ENCODE results near the gene DES.
"Not testable (repeated sequence)": the region's sequence is repeated elsewhere in the genome, so short reads cannot be mapped to it uniquely, and the experiment has no call there.

Gene DES

DNA sequence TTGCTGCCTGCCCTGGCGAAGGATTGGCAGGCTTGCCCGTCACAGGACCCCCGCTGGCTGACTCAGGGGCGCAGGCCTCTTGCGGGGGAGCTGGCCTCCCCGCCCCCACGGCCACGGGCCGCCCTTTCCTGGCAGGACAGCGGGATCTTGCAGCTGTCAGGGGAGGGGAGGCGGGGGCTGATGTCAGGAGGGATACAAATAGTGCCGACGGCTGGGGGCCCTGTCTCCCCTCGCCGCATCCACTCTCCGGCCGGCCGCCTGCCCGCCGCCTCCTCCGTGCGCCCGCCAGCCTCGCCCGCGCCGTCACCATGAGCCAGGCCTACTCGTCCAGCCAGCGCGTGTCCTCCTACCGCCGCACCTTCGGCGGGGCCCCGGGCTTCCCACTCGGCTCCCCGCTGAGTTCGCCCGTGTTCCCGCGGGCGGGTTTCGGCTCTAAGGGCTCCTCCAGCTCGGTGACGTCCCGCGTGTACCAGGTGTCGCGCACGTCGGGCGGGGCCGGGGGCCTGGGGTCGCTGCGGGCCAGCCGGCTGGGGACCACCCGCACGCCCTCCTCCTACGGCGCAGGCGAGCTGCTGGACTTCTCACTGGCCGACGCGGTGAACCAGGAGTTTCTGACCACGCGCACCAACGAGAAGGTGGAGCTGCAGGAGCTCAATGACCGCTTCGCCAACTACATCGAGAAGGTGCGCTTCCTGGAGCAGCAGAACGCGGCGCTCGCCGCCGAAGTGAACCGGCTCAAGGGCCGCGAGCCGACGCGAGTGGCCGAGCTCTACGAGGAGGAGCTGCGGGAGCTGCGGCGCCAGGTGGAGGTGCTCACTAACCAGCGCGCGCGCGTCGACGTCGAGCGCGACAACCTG is at the start of gene DES:
Gene DES, plus strand, starts transcription at position 223 of the 857 bp plus-strand sequence. Its CDS starts 86 bp downstream, at position 309.
- DNase-seq (ENCODE audit: low read depth in 3 of 3): no peak

DNA sequence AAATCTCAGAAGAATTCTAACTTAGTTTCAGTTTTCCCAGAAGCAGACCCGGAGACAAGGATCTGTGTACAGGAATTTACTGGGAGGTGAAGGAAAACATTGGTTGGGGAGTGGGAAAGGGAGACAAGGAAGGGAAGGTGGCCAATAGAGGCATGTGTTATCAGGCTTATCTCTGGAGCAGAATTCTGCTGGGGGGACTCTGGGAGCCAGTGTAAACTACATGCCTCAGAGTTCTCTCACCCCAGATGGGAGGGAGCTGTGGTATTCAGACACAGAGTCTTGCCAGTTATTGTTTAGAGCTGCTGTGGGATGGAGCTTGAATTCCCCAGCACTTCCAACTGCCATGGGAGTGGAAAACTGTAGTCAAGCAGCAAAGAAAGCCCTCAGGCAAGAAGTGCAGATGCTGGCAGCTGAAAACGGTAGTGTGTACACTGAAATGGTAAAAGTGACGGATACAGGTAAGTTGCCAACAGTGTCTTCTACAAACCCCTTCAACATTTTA is 49.4 kb upstream of the DES start:
- DNase-seq (ENCODE audit: low read depth in 3 of 3): no peak

DNA sequence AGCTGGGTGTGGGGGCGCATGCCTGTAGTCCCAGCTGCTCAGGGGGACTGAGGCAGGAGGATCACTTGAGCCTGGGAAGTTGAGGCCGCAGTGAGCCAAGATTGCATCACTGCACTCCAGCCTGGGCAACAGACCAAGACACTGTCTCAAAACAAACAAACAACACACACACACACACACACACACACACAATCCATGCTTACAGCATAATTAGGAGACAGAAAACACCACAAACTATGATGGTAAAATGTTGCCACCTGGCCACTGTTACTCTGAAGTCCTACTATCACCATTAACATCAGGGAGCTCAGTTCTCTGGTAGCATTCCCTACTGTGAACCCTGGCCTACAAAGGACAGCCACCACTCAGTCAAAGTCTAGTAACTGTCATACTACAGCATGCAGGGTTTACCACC is 48.7 kb upstream of the DES start:
- no peak for DNase-seq (ENCODE audit: low read depth in 3 of 3)

DNA sequence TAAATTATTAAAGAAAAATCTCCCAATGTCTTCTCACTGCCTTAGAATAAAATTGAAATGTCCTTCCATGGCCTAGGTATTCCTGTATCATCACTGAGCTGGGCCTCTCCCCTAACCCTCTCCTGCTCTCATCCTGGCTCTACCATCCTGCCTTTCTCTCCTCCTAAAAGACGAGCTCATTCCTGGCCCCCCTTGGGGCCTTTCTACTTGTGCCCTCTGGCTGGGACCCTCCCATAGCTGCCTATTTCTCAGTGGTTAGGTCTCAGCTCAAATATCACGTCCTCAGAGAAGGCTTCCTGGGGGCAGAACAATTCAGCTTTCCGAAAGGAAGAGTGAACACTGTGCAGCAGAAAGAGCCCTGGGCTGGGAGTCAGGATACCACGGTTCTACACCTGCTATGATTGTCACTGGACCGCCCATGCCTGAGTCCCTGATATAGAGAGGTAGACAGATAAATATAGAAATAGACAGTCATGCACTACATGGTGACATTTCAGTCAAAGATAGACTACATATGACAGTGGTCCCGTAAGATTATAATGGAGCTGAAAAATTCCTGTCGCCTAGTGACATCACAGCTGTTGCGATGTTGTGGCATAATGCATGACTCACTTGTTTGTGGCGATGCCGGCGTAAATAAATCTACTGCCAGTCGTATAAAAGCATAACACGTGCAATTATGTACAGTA is 39.9 kb upstream of the DES start:
- no peak for DNase-seq (ENCODE audit: low read depth in 3 of 3)

DNA sequence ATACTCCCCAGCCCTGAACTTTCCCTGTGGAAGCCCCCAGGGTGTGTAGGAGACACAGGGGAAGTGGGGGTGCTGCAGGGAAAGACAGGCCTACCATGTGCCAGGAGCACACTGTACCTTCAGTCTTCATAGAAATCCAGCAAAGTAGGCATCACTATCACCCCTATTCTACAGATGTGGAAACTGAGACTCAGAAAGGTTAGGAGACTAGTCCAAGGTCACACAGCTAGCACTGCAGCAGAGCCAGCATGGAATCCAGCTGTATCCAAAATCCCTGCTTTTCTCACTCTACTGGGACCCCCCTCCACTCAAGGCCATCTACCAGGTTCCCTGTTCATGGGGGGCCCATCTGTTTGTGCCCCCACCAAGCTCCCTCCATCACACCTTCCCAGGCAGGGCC is 37.3 kb upstream of the DES start:
- DNase-seq (ENCODE audit: low read depth in 3 of 3): no peak

DNA sequence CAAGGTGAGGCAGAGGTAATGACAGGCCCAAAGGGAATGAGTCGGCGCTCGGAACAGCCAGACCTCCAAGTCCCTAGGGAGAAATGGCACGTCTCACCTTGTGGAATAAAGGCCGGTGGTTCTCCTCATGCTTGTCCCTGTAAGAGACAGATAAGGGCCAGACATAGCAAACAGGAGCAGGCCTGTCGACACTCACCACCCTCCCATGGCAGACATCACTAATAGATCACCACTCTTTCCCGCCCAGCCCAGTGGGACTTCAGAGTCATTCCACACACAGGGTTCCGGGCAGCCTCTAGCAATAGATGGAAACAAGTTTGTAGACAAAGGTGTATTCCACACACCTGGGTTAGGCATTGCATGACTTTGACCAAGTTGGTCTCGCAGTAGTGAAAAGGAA is 36.7 kb upstream of the DES start:
- DNase-seq (ENCODE audit: low read depth in 3 of 3): no peak

DNA sequence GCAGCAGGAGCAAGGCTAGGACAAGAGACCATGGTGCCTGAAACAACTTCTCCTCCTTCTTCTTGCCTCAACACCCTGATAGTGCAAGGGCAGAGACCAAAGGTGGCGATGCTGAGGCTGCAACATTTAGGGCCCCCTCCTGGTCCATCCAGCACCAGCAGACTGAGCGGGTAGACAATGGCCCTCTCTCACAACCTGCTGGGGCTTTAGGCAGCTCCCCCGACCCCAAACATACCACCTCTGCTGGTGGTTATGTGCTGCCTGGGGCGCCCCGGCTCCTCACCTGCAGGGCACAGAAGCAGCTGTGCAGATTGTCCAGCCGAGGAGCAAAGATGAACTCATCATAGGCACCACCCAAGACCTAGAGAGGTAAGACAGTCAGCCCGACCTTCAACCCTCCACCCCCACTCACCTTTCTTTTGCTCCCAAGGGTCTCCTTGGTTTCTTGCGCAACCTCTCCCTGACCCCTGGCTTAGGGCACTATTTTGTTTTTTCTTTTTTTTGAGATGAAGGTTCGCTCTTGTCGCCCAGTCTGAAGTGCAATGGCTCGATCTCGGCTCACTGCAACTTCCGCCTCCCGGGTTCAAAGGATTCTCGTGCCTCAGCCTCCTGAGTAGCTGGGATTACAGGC is 34.0 kb upstream of the DES start:
- no peak for DNase-seq (ENCODE audit: low read depth in 3 of 3)

DNA sequence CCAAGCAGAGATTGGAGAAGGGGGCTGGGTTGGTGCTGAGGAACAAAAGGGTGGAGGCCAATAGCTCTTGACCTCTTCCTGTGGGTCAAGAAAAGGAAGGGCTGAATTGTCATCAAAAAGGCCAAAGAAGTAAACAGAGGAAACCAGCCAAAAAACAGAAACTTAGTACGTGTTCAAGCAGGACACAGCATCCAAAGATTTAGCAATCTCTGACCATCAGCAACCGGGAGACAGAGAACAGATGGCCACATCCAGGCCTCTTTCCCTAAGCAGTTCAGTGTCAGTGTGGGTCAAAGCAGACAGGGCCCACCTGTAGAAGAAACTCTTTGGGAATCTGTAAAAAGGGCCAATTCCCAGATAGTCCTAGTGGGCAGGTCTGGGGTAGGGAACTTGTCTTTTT is 33.3 kb upstream of the DES start:
- DNase-seq (ENCODE audit: low read depth in 3 of 3): no peak

DNA sequence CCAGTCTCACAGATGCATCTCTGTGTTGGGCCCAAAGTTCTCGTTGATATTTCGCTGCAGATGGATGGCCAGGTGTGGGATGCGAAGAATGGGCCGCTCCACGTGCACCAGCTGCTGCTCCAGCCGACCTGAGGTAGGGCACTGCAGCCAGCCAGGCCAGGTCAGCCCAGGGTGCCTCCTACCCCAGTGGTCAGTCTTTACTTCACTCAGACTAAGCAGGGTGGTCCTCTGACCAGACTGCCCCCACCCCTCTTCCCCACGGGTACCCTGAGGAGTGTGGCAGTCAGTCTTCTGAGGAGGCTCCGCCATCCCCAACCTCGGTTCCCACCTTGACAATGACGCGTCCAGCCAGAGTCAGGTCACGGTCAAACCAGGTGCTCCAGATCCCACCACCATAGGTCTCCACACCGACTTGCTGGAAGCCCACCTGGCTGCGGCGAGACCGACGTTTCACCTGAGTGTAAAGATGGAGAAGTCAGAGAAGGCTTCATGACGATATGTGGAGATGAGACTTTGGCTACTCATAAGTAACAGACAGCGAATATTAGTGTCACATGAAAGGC is 32.1 kb upstream of the DES start:
- DNase-seq (ENCODE audit: low read depth in 3 of 3): no peak

DNA sequence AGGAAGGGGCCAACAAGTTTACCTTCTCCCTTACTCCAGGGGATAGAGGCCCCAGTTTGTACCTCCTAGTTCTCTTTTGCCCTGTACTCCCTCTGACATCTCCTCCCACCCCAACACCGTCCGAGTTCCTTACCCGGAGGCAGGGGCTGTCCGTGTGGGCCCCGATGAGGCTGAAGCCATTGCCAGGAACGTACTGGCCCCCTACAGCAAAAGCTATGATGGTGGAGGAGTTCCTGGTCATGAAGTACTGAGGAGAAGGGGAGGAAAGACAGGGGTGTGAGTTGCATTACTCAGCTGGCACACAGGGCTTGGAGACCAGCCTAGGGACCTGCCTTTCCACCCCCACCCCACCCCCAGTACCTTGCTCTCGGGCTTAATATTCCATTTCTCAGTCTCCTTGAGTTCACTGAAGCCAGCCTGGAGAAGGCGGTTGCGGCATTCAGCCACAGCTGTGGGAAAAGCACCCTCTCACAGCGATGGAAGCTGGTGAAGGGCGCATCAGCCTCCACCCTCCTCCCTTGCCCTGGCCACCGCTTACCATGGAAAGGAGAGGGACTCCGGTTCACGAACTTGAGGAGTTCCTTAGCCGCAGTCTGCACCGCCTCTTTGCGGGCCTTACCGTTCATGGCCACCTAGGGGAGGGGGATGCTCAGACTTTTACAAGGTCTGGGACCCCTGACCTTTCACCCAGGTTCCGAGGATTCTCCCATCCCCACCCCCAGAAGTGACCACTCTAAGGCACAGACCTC is 31.5 kb upstream of the DES start:
- DNase-seq (ENCODE audit: low read depth in 3 of 3): no peak

DNA sequence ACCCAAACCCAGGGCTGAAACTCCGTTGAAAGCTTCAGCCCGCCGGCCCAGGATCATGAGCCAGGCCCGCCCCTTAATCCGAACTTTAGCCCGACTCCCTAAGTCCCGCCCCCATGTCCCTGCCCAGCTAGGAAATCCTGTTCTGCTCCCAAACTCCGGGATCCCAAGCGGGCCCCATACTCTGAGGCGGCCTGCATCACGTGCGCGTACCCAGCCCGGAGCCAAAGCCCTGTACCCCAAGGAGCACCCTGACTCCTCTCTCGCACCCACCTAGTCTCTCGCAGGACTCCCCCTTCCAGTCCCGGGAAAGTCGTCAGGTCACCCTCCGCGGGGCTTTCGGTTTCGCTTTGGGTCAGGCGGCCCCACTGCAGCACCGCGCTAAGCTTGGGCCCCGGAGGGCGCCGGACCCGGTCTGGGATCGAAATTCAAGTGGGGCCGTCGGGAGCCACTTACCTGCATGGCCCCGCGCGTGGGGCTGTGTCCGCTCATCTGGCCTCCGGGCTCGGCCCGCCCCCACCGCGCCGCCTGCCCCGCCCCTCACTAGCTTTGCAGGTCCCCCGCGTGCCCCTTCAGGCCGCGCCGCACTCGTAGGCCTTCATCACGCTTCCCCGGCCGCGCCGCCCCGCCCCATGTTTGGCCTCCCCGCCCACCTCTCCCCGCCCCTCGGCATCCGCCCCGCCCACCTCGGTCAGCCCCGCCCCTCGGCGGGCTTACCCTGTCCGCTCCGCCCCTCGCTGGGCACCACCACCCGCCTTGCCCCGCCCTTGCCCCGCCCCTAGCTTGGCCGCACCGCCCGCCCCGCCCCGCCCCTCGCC is 30.7 kb upstream of the DES start, which contains the start of gene DNPEP:
Gene DNPEP, minus strand, starts transcription at position 607 of the 815 bp plus-strand sequence. Its CDS starts 118 bp downstream, at position 489.
- DNase-seq (ENCODE audit: low read depth in 3 of 3): peak; percentile 79 to 95 (median 89)

DNA sequence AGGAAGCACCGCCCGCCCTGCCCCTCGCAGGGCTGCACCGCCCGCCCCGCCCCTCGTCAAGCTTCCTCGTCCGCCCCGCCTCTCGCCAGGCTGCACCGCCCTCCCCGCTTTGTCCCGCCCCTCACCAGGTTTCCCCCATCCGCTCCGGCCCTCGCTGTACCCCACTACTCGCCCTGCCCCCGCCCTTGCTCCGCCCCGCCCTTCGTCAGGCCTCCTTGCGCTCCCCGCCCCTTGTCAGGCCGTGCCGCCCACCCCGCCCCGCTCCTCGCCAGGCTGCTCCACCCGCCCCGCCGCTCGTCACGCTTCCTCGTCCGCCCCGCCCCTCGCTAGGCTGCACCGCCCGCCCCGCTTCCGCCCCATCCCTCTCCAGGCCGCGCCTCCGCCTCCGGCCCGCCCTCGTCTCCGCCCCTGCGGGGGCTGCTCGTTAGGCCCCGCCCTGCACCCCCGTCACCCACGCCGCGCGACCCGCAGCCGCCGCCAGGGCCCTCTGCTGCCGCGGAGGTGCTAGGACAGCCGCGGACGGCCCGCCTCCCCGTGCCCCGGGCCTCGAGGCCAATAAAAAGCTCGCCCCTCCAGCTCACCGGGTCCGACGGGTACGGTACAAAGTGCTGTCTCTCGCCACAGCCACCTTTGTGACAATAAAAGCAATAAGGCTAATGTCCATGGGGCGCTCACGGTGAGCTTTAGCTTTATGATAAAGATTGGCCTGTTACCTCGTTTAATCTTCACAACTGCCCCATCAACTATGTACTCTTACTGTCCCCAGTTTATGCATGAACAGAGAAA is 29.9 kb upstream of the DES start:
- DNase-seq (ENCODE audit: low read depth in 3 of 3): peak; percentile 98 to 99 (median 99)

DNA sequence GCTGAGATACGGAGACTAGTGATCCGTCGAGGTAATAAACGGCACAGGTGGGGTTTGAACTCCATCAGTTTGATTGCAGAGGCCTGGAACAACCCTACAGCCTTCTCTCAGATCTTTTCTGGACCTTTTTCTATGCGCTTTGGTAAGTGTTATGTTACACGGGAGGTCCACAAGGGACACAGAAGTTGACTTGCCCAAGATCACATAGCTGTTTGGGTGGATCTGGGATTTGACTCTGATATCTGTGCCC is 29.3 kb upstream of the DES start:
- no peak for DNase-seq (ENCODE audit: low read depth in 3 of 3)

DNA sequence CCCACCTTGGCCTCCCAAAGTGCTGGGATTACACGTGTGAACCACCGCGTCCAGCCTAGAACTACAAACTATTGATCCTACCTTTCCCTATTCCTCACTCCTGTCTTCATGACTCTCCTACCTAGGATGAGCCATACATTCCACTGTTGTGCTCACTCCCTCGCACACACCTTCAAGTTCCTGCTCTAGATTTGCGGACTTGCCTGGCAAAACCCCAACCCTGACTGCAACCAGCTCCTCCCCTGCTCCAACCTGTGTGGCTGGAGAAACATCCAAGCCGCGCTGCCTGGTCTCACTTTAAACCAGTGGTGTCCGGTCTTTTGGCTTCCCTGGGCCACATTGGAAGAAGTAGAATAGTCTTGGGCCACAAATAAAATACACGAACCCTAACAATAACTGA is 25.4 kb upstream of the DES start:
- DNase-seq (ENCODE audit: low read depth in 3 of 3): no peak

DNA sequence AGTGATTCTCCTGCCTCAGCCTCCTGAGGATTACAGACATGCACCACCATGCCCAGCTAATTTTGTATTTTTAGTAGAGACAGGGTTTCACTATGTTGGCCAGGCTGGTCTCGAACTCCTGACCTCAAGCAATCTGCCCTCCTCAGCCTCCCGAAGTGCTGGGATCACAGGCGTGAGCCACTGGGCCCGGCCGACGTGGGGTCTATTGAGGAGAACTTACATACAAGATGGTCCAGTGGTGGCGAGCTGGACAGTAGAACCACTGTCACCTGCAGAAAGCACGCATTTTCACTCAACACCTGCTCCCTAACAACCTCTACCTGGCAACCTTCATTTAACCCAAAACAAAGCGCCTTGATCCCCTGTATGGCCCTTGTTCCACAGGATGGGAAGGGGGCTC is 23.1 kb upstream of the DES start:
- DNase-seq (ENCODE audit: low read depth in 3 of 3): not testable (repeated sequence)

DNA sequence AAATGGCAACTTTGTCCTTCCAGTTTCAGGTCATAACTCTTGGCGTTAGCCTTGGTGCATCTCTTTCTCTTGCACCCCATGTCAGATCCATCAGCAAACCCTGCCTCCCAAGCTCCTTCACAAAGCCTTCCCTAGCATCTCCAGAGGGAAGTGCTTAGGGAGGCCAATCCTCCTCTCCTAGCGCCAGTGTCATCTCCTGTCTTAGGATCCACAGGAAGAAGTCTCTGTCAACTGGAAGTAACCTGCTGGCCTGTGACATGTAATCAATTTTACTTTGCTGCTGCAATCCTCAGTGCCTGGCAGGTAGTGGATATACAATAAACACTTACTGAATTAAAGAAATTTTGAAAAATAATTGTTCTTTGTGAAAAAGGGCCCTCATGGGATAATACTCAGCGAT is 22.6 kb upstream of the DES start:
- DNase-seq (ENCODE audit: low read depth in 3 of 3): no peak

DNA sequence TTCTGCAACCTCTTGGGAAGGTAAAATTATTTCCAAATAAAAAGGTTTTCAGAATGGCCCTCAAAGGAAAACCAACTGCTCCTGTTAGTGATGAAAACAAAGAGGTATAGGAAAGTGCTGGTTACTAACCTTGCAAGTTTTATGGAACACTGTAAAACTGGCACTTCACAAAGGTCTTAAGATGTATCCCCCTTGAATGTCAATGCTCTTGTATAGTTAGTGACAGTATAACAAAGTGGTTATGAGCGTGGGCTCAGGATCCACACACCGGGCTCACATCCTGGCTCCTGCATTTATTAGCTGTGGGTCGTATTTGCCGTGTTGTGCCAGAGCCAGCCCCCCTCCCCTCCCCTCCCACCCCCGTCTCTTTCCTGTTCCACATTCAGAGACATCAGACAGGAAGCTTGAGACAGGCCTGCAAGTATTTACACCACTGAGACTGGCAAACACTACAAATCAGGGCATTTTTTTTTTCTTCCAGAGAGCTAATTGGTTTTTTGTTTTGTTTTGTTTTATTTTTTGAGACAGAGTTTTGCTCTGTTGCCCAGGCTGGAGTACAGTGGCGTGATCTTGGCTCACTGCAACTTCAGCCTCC is 21.2 kb upstream of the DES start:
- DNase-seq (ENCODE audit: low read depth in 3 of 3): no peak

DNA sequence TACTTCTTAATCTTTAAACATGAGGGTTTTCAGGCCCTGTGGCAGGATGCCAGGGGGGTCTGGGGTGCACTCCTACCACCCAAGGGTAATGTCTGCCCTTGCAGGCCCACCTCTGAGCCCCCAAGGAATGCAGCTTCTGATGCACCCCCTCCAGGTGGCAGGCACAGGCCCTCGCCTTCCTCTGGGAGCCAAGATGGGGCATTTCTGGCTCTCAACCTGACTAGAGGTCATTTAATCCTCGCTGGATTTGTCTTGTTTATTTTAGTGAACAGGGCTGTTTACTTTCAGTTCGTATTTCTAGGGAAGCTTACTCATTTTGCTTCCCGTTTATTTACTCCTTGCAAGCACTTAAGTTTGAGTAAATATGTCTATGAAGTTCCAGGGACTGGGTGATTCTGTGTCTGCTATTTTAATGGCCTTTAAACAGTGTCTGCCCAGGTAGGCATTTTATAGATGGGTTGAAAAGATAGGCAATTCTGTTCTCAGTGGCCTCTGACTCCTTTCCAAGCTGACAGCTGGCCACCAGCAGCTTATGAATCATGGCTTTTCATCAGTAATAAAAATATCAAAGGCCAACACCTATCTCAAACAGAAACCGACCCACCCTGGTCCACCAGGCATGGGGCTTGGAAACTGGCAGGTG is 19.3 kb upstream of the DES start:
- DNase-seq (ENCODE audit: low read depth in 3 of 3): no peak
